NCI-H510A treated with DMSO at 0.1 percent for 48 hours (cell line): ENCODE data around the gene TMEM259.

Experiments used
- DNase-seq: peaks from one replicate; lab custom pipeline; 2025; lab: John Stamatoyannopoulos, UW

The TMEM259 gene

GRCh38 chr19:986083-986482 lies 34.8 kb downstream of the TMEM259 start:
- no peak for DNase-seq

GRCh38 chr19:984165-984967 lies 36.6 kb downstream of the TMEM259 start, which contains the start of gene WDR18:
Gene WDR18 (plus strand): TSS chr19:984345. CDS start chr19:984354, 9 bp downstream.
- DNase-seq: peak; percentile 78

- DNase-seq: peak; percentile 34
Measured at GRCh38 chr19:982567-983170, 38.3 kb downstream of the TMEM259 start.

GRCh38 chr19:980133-980998 lies 40.6 kb downstream of the TMEM259 start:
- no peak for DNase-seq

GRCh38 chr19:979318-979741 lies 41.6 kb downstream of the TMEM259 start:
- no peak for DNase-seq

- DNase-seq: no peak
Measured at GRCh38 chr19:977058-977464, 43.9 kb downstream of the TMEM259 start.

GRCh38 chr19:976476-976875 lies 44.4 kb downstream of the TMEM259 start:
- no peak for DNase-seq

GRCh38 chr19:974564-975257 lies 46.2 kb downstream of the TMEM259 start:
- no peak for DNase-seq

- DNase-seq: no peak
Measured at GRCh38 chr19:973726-974563, 47.0 kb downstream of the TMEM259 start.

- DNase-seq: no peak
Measured at GRCh38 chr19:972281-972680, 48.6 kb downstream of the TMEM259 start.

- DNase-seq: no peak
Measured at GRCh38 chr19:971795-972194, 49.1 kb downstream of the TMEM259 start.

GRCh38 chr19:970695-971094 lies 50.2 kb downstream of the TMEM259 start:
- no peak for DNase-seq

GRCh38 chr19:966485-967088 lies 54.3 kb downstream of the TMEM259 start:
- no peak for DNase-seq

GRCh38 chr19:964761-965694 lies 55.9 kb downstream of the TMEM259 start:
- no peak for DNase-seq

GRCh38 chr19:964116-964520 lies 56.8 kb downstream of the TMEM259 start:
- DNase-seq: no peak

GRCh38 chr19:963486-963951 lies 57.4 kb downstream of the TMEM259 start:
- DNase-seq: no peak

GRCh38 chr19:962683-963400 lies 58.1 kb downstream of the TMEM259 start:
- DNase-seq: no peak

- DNase-seq: no peak
Measured at GRCh38 chr19:961866-962620, 58.9 kb downstream of the TMEM259 start.
